K562 (cell line): ENCODE measurements around the gene DAPK3. TPM values are rescaled to one million over a fixed set of nuclear protein-coding genes. Genes with fewer than 3 reads are reported as not detected.
A peak's percentile ranks its signal among the peaks of the same experiment; 100 is the strongest.

Experiments
- ATAC-seq: fragments of 200-7000 bp; cut with Tn5 transposase; 3 replicates; pipeline ENCODE4 v1.9.1; 2020; ENCODE audit warnings: moderate library complexity
- BruUV-seq: library from RNA; stranded (reverse); fragments of 400-500 nt; replicated peaks from 2 replicates; lab custom pipeline; 2021; lab: Mats Ljungman, UMichigan
- CTCF ChIA-PET: fragments of 300-600 bp; formaldehyde crosslinking; extraction: SDS; loops from one replicate; lab custom pipeline; 2021; ENCODE audit warnings: low intra/inter-chr PET ratio; lab: Yijun Ruan, JAX
- POLR2A ChIA-PET: fragments of 300-600, 350-650 bp; sonication (Branson Sonifier 250); formaldehyde crosslinking; extraction: SDS; loops from one replicate; lab custom pipeline; 2021; ENCODE audit warnings: antibody characterized with exemption, inconsistent platforms; lab: Yijun Ruan, JAX
- DNase-seq, 4 experiments: peaks; one replicate each; pipeline versions ENCODE4 v3.0.0 to v3.0.0-alpha.2; 2011 to 2018; ENCODE audit warnings: low spot score in 3 of 4, mixed read lengths in 3 of 4; ENCODE audit errors: extremely low read depth in 1 of 4
- FAIRE-seq: peaks from 2 replicates; lab custom pipeline; 2011; peaks lifted over from hg19 to GRCh38; lab: Jason Lieb, UNC
- H2AFZ ChIP-seq: 2 replicates; pipeline ENCODE4 v1.6.0; 2011; ENCODE audit warnings: low read depth, low read length, control low read depth, inconsistent platforms
- H3K27ac ChIP-seq: fragments of 200-600 bp; 3 replicates; pipeline ENCODE4 v1.8.0; 2011; ENCODE audit warnings: low read depth, mild to moderate bottlenecking, control low read depth, inconsistent platforms, low read length, moderate library complexity, mixed read lengths; ENCODE audit errors: extremely low read depth
- H3K27me3 ChIP-seq, 2 experiments: fragments of 300-600 bp in 1 of 2; 2 replicates in 1 of 2; 3 replicates in 1 of 2; pipeline versions ENCODE4 v1.6.0 to v1.8.0; 2011; ENCODE audit warnings: inconsistent platforms in 2 of 2, low read length in 2 of 2, mild to moderate bottlenecking in 1 of 2, mixed read lengths in 1 of 2, moderate library complexity in 1 of 2; ENCODE audit not compliant: control insufficient read depth in 2 of 2, insufficient read depth in 2 of 2
- H3K36me3 ChIP-seq: fragments of 300-600 bp; 3 replicates; pipeline ENCODE4 v1.8.0; 2011; ENCODE audit warnings: mild to moderate bottlenecking, low read length, inconsistent platforms; ENCODE audit not compliant: control insufficient read depth, insufficient read depth
- H3K4me1 ChIP-seq, 2 experiments: fragments of 200-600 bp in 1 of 2; replicated peaks in 1 of 2; 2 replicates in 1 of 2; 3 replicates in 1 of 2; pipeline versions ENCODE4 v1.5.1 to v1.8.0; 2011; ENCODE audit warnings: inconsistent platforms in 2 of 2, low read length in 2 of 2, mild to moderate bottlenecking in 1 of 2, mixed read lengths in 1 of 2, moderate library complexity in 1 of 2; ENCODE audit not compliant: control insufficient read depth in 2 of 2, insufficient read depth in 2 of 2
- H3K4me2 ChIP-seq: 2 replicates; pipeline ENCODE4 v1.6.1; 2011; ENCODE audit warnings: low read length, control low read depth, inconsistent platforms, mixed read lengths; ENCODE audit not compliant: insufficient read depth
- H3K4me3 ChIP-seq: fragments of 200-600 bp; sonication (generic), shearing (Covaris generic); 2 replicates; pipeline ENCODE4 v1.5.1; 2016; ENCODE audit warnings: control low read depth, inconsistent platforms
- H3K79me2 ChIP-seq: fragments of 200-600 bp; 3 replicates; pipeline ENCODE4 v1.8.0; 2011; ENCODE audit warnings: low read length, inconsistent platforms; ENCODE audit not compliant: control insufficient read depth, insufficient read depth
- H3K9ac ChIP-seq, 2 experiments: 2 replicates each; pipeline versions ENCODE4 v1.6.0 to v1.6.1; 2011; ENCODE audit warnings: low read depth in 2 of 2, low read length in 2 of 2, control low read depth in 1 of 2, inconsistent platforms in 1 of 2, mild to moderate bottlenecking in 1 of 2, mixed read lengths in 1 of 2; ENCODE audit not compliant: insufficient read depth in 1 of 2
- H3K9me1 ChIP-seq: one replicate; pipeline ENCODE4 v1.6.0; 2011; ENCODE audit warnings: inconsistent platforms, mild to moderate bottlenecking, low read length, moderate library complexity; ENCODE audit not compliant: control insufficient read depth, insufficient read depth
- H3K9me3 ChIP-seq: replicated peaks from 2 replicates; pipeline ENCODE4 v1.5.1; 2011; ENCODE audit warnings: low read depth, low read length, inconsistent platforms; ENCODE audit not compliant: control insufficient read depth, insufficient read depth
- H4K20me1 ChIP-seq: replicated peaks from 2 replicates; pipeline ENCODE4 v1.6.1; 2011; ENCODE audit warnings: low read length, inconsistent platforms, mixed read lengths; ENCODE audit not compliant: control insufficient read depth, insufficient read depth
- AFF1 ChIP-seq, 2 experiments: fragments of 450-650 bp; IDR thresholded peaks; 2 replicates each; pipeline ENCODE4 v1.6.1; 2018; ENCODE audit warnings: mild to moderate bottlenecking in 2 of 2, low read depth in 1 of 2; ENCODE audit not compliant: partially characterized antibody in 2 of 2
- GTF2F1 ChIP-seq: IDR thresholded peaks from 2 replicates; pipeline ENCODE4 v1.6.1; 2011; ENCODE audit warnings: low read depth, low read length, improper control_type of control experiment
- HINFP ChIP-seq: fragments of 450-650 bp; conservative IDR thresholded peaks from 2 replicates; pipeline ENCODE4 v1.6.1; 2016; ENCODE audit warnings: missing genetic modification characterization, low read depth, mild to moderate bottlenecking, control low read depth, missing compliant biosample characterization
- MIER1 ChIP-seq: fragments of 450-650 bp; IDR thresholded peaks from 2 replicates; pipeline ENCODE4 v1.6.1; 2016; ENCODE audit warnings: antibody characterized with exemption, mild to moderate bottlenecking, low read depth
- NBN ChIP-seq: fragments of 450-650 bp; IDR thresholded peaks from 2 replicates; pipeline ENCODE4 v1.6.1; 2016; ENCODE audit warnings: low read depth, mild to moderate bottlenecking
- SAFB ChIP-seq: fragments of 200-400 bp; formaldehyde crosslinking; IDR thresholded peaks from 2 replicates; pipeline ENCODE4 v1.6.1; 2017; ENCODE audit warnings: low read depth, low read length, borderline replicate concordance
- TCFL5 ChIP-seq: fragments of 250-450 bp; sonication (Bioruptor Pico); conservative IDR thresholded peaks from 2 replicates; pipeline ENCODE4 v1.6.1; 2021; ENCODE audit warnings: mild to moderate bottlenecking, moderate library complexity, matching md5 sums
- ZFP30 ChIP-seq: fragments of 250-450 bp; sonication (Bioruptor Pico); IDR thresholded peaks from 2 replicates; pipeline ENCODE4 v1.8.0; 2022; ENCODE audit warnings: moderate library complexity, mild to moderate bottlenecking, inconsistent platforms, borderline replicate concordance
- WGBS: fragments of 100-300 bp; shearing (Covaris generic); methylation state at CpG from one replicate; pipeline ENCODE4 v1.1.6; 2016; ENCODE audit warnings: low coverage, mixed read lengths; ENCODE audit not compliant: insufficient coverage; ENCODE audit errors: missing lambda C conversion rate; 5-methylcytosine and 5-hydroxymethylcytosine counted together
- in situ Hi-C: fragments of 300-500 bp; cut with MboI; formaldehyde crosslinking; loops from 4 replicates; pipeline ENCODE4 v1.15.0; 2018; ENCODE audit warnings: inconsistent platforms, mixed read lengths
- intact Hi-C: fragments of 100-400 bp; cut with micrococcal nuclease; formaldehyde crosslinking; loops from 2 replicates; pipeline ENCODE4 v1.14.2; 2022
- polyA plus RNA-seq, 8 experiments: library from polyadenylated mRNA; depleted of rRNA in 4 of 8; stranded (reverse) in 5 of 8; unstranded in 3 of 8; fragments of >200 nt; fragmentation: Nextera tagmentation in 2 of 8; fragmentation: Illumina TruSeq in 1 of 8; extraction: Ambion mirVana in 2 of 8; extraction: Trizol in 1 of 8; gene quantifications; 2 replicates each; pipeline versions ENCODE4 v1.2.1 to v1.2.3, GENCODE V29; 2011 to 2014; ENCODE audit warnings: inconsistent platforms in 1 of 8, missing spikeins in 1 of 8
- total RNA-seq, 7 experiments: library from RNA; depleted of rRNA in 6 of 7; stranded (reverse); fragments of >200 nt in 6 of 7; fragmentation: Illumina TruSeq in 2 of 7; extraction: Trizol in 2 of 7; gene quantifications; 2 replicates each; pipeline versions ENCODE4 v1.2.1 to v1.2.3, GENCODE V29; 2011 to 2021; ENCODE audit warnings: low replicate concordance in 1 of 7
- TF ChIP-seq, protein P1 (sequence below): sonication (generic); formaldehyde crosslinking; IDR thresholded peaks from 2 replicates; pipeline ENCODE4 v1.8.1; 2022; ENCODE audit warnings: missing genetic modification reagents
- TF ChIP-seq, protein P2 (sequence below): sonication (generic); formaldehyde crosslinking; IDR thresholded peaks from 2 replicates; pipeline ENCODE4 v1.8.0; 2023; ENCODE audit warnings: mild to moderate bottlenecking, missing genetic modification reagents

The DAPK3 gene
- total and polyA plus RNA-seq, 9 of the 15 experiments (the other 6 are each of a cell fraction or from before 2014, with no cell fraction given), result 0.14 to 63.4 (median 25.0) TPM

DNA sequence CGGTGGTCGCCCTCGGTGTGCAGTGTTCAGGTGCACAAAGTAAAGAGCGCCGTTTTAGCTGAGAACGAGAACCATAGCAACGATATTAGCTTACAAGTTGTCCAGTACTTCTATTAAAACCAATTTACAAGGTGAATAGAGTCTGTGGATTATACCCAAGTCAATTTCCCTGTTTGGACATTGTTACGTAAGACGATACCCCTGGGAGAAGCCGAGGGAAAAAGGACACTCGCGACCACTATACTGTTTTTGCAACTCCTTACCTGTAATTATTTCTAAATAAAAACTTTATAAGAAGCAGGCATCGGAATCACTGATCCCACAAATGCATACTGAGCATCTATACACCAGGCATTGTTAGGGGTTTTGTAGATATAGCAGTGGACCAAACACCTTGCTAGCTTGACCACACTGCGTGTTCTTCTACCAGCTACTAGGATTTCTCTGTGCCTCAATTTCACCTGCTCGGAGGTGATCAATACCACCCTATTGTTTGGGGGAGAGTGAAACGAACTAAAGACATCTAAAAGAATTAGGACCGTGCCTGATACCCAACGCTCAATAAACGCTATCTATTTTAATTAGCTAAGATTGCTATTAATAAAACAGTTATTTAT lies 14.9 kb upstream of the DAPK3 start:
- in situ Hi-C loops, result no loop called here
- DNase-seq (no peak), FAIRE-seq (no peak), ATAC-seq (no peak)
- H3K4me3 ChIP-seq, result peak overlapping the region; percentile 99
- H3K9ac ChIP-seq, result peak overlapping the region; percentile 97 to 100
- 1% methylated on average over 19 of the region's 19 CpGs for WGBS
- peak overlapping the region; percentile 100 for H3K4me2 ChIP-seq
- CTCF ChIA-PET, result interaction anchor here (1.0 to 3.4 kb wide), 2 partner anchors 201 to 219 kb away, joined by 4 to 31 read pairs; no protein-coding TSS in a partner anchor
- H3K9me1 ChIP-seq, result peaks cover 17% of the 10 kb centered on the region
- H3K27ac ChIP-seq, result peak overlapping the region; percentile 99
- peaks cover 46% of the 10 kb centered on the region for H3K79me2 ChIP-seq
- POLR2A ChIA-PET, result interaction anchor here (0.6 to 9.7 kb wide), 40 partner anchors 9 to 489 kb away, joined by 3 to 215 read pairs (median 4); partner anchors contain the start of genes ATCAY, CREB3L3, DAPK3 and MRPL54
- no TSS peak for BruUV-seq
- H3K27me3 ChIP-seq, result no peaks in the 10 kb centered on the region
- H3K36me3 ChIP-seq, result peaks cover 44% of the 10 kb centered on the region
- peaks cover 44% of the 10 kb centered on the region for H4K20me1 ChIP-seq
- 0 out of 2 replicates have a peak, but pooled peaks cover 2% of the 10 kb centered on the region for H3K9me3 ChIP-seq
- peak overlapping the region; percentile 94 for H2AFZ ChIP-seq
- intact Hi-C loops, result loop anchor here (1.0 to 5.0 kb wide), 4 partner anchors 133 to 219 kb away; no protein-coding TSS in a partner anchor
- H3K4me1 ChIP-seq, result peaks cover 25 to 52% of the 10 kb centered on the region in 2 experiments; a peak in 4 of 5 replicates
- TF ChIP-seq AFF1 (IDR thresholded peaks at IDR 0.05; ENCODE audit: low read depth in 1 of 2, partially characterized antibody in 2 of 2) (no peak), MIER1 (0 out of 2 replicates have a peak, but pooled peaks have one; percentile 19), ZFP30 (CRISPR knock-in tag) (no peak), GTF2F1 (no peak), HINFP (tag) (0 out of 2 replicates have a peak, but pooled peaks have one; percentile 42), TCFL5 (CRISPR knock-in tag) (no peak), SAFB (no peak), NBN (no peak)
- TF ChIP-seq, protein P1, sequence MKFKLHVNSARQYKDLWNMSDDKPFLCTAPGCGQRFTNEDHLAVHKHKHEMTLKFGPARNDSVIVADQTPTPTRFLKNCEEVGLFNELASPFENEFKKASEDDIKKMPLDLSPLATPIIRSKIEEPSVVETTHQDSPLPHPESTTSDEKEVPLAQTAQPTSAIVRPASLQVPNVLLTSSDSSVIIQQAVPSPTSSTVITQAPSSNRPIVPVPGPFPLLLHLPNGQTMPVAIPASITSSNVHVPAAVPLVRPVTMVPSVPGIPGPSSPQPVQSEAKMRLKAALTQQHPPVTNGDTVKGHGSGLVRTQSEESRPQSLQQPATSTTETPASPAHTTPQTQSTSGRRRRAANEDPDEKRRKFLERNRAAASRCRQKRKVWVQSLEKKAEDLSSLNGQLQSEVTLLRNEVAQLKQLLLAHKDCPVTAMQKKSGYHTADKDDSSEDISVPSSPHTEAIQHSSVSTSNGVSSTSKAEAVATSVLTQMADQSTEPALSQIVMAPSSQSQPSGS (CRISPR knock-in tag), result no peak
- TF ChIP-seq, protein P2, sequence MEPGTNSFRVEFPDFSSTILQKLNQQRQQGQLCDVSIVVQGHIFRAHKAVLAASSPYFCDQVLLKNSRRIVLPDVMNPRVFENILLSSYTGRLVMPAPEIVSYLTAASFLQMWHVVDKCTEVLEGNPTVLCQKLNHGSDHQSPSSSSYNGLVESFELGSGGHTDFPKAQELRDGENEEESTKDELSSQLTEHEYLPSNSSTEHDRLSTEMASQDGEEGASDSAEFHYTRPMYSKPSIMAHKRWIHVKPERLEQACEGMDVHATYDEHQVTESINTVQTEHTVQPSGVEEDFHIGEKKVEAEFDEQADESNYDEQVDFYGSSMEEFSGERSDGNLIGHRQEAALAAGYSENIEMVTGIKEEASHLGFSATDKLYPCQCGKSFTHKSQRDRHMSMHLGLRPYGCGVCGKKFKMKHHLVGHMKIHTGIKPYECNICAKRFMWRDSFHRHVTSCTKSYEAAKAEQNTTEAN (CRISPR knock-in tag), result no peak
